ENCODE data around the gene TSC2.
"Not testable (repeated sequence)": the region's sequence is repeated elsewhere in the genome, so short reads cannot be mapped to it uniquely, and the experiment has no call there.

Gene TSC2

DNA sequence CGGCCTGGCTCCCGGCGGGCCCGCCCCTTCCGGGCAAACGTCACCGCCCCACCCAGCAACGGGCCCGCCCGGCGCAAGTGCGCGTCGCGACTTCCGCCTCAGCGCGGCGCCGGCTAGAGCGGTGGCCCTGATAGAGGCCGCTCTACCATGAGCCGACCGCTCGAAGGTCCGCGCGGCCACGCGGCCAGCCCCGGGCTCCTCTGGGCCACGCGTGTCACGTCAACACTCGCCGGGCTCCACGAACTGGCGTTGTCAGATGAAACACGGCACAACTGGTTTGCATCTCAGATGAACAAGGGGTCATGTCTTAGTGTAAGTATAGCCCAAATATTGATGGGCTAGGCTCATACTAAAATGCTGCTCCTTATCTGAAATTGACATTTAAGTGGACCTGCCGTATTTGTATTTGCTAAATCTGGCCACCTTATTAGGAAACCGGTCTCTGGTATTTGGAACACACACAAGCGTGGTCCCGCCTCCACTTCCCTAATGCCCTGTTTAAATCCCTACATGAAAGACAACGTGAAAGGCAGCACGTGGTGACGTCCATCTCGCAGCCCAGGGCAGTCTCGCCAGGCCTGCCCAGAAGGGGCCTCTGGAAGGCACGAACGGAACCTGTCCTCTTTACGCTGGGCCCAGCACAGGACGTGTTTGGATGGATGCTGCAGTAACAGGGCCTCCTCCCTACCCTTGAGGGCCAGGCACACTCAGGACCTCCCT is 37.8 kb upstream of the TSC2 start, which contains the start of gene ZNF598:
Gene ZNF598, minus strand, starts transcription at position 31 of the 720 bp plus-strand sequence.
- DNase-seq, result peak; percentile 82 to 98 (median 84)

DNA sequence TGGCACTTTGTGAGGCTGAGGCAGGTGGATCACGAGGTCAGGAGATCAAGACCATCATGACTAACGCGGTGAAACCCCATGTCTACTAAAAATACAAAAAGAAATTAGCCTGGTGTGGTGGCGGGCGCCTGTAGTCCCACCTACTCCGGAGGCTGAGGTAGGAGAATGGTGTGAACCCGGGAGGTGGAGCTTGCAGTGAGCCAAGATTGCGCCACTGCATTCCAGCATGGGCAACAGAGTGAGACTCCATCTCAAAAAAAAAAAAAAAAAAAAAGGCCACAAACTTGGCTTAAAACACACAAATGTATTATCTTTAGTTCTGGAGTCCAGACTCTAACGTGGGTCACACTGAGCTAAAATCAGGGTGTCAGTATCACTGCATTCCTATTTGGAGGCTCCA is 36.1 kb upstream of the TSC2 start:
- DNase-seq, result not testable (repeated sequence)

DNA sequence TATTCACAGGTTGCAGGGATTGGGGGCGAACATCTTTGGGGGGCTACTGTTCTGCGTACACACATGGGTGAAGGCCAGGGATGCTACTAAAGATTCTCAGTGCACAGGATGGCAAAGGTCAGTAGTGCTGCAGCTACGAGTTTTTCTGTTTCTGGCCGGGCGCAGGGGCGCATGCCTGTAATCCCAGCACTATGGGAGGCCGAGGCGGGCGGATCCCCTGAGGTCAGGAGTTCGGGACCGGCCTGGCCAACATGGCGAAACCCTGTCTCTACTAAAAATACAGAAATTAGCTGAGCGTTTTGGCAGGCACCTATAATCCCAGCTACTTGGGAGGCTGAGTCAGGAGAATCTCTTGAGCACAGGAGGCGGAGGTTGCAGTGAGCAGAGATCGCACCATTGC is 34.3 kb upstream of the TSC2 start:
- DNase-seq, result no peak

DNA sequence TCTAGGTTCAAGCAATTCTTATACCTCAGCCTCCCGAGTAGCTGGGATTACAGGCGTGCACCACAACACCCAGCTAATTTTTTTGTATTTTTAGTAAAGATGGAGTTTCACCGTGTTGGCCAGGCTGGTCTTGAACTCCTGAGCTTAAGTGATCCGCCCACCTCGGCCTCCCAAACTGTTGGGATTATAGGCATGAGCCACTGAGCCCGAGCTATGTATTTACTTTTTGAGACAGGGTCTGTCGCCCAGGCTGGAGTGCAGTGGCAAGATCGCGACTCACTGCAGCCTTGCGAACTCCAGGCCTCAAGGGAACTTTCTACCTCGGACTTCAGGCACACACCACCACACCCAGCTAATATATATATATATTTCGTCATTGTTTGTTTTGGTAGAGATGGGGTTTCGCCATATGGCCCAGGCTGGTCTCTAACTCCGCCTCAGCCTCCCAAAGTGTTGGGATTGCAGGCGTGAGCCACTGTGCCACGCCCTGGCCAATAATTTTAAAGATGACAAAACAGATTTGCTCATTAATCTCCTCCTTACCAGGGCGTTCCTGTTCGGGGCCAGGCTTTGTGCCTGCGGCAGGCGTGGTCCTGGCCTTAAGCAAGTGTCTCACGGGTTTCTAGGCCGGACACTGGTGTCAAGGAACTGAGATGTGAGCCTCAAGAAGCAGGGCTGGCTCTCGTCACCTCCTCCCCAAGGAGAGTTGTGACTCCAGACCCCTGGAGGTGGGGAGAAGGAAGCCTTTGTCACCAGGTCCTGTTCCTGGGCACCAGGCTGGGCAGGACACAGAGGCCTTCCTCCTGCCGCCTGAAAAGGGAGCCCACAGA is 32.5 kb upstream of the TSC2 start:
- no peak for DNase-seq

DNA sequence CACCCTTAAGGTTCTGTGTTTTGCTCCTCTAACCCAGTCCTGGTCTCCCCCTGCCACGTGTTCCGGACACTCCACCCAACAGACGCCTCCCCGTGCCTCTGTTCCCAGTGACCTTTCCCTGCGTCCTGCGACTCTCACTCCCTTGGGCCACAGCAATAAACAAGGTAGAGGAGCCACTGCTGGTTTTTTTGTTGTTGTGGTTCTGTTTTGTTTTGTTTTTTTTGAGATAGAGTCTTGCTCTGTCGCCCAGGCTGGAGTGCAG is 31.9 kb upstream of the TSC2 start:
- no peak for DNase-seq

DNA sequence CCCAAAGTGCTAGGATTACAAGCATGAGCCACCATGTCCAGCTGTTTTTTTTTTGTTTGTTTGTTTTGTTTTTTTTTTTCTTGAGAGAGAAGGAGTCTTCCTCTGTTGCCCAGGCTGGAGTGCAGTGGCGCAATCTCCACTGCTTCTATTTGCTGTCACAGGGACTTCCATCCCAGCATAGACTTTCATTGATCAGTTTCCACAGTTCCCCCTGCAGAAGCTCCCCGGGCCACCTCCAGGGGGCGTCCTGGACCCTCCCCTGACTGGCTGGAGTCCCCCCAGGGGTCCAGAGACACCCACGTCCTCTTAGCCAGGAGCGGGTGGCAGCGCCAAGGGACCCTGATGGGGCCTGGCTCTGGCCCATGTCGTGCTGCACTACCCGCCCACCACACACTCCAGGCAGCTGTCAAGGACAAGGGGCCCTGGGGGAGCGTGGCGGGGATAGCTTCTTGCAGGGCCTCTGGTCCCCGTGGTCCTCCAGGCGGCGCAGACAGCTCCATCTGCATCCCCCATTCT is 31.3 kb upstream of the TSC2 start:
- DNase-seq, result peak in 1 of 3 experiments; percentile 20

DNA sequence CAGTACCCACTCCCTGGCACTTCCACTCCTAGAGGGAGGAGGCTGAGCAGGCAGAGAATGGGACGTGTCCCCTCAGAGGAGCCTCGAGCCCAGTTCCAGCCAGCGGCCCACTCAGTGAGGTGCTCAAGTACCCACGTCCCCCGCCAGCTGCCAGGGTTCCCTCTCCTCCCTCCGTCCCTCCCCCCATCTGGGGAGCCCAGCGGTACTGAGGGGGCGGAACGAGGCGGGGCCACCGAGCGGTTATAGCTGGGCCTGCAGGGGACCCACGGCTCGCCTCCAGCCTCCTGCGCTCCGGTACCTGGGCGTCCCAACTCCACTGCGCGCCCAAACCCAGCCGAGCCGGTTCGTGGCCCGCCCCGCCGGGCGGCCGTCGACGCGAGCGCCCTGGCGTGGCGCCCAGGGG is 28.3 kb upstream of the TSC2 start, which contains the start of gene NPW:
Gene NPW, plus strand, starts transcription at position 268 of the 403 bp plus-strand sequence.
- DNase-seq, result peak; percentile 42 to 61 (median 53)

DNA sequence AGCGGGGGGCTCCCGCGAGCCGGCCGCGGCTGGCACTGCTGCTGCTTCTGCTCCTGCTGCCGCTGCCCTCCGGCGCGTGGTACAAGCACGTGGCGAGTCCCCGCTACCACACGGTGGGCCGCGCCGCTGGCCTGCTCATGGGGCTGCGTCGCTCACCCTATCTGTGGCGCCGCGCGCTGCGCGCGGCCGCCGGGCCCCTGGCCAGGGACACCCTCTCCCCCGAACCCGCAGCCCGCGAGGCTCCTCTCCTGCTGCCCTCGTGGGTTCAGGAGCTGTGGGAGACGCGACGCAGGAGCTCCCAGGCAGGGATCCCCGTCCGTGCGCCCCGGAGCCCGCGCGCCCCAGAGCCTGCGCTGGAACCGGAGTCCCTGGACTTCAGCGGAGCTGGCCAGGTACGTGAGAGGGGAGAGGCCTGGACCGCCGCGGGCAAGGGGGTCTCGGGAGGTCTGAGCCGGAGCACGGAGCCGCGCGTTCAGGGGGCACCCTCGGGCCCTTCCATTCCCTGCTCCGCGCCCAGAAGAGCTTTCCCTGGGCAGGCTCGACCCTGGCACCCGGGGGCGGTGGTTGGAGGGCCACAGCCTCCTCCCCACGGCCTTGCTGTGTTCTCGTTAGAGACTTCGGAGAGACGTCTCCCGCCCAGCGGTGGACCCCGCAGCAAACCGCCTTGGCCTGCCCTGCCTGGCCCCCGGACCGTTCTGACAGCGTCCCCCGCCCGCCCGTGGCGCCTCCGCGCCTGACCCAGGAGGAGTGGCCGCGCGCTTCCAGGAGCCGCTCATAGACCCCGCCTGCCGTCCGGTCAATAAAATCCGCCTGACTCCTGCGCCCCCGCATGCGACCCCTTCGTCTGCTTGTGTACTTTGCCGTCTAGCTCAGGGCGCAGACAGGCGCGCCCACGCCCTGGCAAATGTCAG is 27.6 kb upstream of the TSC2 start:
- DNase-seq, result peak in 2 of 3 experiments; percentile 49 to 53

DNA sequence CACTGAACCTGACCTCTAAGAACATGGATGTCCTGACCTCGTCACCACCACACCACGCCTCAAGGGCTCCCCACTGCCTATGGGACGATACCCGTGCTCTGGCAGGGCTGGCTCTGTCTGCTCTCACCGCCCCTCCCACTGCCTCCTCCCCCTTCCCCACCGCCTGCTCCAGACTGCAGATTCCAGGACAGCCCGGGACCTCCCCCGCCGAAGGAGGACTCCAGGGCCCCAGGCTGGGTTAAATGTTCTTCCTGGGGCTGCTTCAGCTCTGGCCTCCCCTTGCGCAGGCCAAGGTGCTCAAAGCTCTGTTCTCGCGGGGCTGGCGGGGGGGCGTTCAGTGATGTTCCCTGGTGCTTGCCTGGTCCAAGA is 25.1 kb upstream of the TSC2 start:
- no peak for DNase-seq

DNA sequence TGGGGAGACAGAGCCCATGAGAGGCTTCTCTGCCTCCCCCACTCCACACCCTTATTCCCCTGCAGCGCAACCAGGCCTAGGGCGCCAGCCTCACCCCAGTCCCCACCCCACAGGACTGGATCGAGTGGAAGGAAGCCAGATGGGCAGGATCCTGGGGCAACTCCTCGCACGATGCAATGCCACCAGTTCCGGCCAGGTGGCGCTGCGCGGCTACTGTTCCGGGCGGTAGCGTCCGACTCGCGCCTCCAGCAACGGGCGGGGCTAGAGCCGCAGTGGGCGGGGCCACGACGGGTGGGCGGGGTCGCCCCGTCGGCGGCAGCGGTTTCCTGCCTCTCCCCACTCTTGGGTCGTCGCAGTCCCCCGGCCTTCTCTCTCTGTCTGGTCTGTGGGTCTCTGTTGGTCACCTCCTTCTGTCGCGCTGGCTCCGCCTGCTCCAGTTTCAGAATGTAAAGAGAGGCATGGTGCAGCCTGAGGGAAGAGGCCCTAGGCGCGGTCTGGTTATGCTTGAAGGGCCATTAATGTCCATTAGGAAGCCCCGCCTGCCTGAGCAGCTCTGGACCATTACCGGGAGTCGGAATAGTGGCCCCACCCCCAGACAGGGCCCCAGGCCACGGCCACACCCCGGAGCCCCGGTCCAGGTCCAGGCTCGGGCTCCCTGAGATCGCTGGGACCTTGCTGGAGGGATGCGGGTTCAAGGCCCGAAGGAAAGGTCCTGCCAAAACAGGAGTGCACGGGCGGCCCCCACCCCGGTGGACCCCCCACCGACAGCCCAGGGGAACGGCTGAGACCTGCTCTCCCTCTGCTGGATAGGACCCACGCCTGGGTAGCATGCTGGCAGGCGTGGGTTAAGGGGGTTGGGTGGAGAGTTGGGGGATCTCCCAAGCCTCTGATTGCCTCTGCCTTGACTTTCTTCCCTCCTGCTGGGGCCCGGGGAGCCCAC is 24.4 kb upstream of the TSC2 start:
- peak; percentile 88 to 98 (median 90) for DNase-seq

DNA sequence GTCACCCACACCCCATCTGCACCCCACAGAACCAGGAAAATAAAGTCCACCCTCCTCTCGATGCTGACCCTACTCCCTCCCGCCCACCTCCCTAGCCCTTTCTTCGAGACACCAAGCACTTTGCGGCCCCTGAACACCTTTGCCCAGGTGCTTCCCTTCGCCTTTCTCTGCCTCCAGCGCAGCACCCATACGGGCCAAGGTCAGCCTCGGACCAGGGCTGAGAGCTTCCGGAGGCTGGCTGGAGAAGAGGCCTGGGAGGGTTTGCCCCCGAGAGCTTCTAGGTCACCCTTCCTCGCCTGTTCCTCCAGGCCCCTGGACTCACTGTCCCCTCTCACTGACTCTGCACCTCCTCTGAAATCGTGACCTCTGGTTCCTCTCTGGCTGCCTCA is 23.8 kb upstream of the TSC2 start:
- no peak for DNase-seq

DNA sequence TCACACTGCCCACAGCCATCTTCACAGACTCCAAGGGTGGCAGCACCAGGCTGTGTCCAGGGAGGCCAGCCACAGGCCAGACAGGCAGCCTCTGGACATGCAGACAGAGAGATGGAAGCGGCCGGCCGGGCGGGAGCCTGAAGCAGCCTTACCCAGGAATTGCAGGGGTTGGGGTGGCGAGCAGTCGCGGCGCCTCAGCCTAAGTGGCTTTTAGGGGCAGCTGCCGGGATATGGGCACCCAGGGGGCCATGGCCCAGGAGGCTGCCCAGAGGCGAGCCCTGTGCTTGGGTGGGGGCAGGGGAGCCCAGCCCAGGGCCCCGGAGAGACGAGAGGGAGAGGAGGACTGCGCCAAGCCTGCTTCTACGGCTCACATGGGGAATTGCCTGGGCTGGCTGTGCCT is 22.5 kb upstream of the TSC2 start:
- no peak for DNase-seq

DNA sequence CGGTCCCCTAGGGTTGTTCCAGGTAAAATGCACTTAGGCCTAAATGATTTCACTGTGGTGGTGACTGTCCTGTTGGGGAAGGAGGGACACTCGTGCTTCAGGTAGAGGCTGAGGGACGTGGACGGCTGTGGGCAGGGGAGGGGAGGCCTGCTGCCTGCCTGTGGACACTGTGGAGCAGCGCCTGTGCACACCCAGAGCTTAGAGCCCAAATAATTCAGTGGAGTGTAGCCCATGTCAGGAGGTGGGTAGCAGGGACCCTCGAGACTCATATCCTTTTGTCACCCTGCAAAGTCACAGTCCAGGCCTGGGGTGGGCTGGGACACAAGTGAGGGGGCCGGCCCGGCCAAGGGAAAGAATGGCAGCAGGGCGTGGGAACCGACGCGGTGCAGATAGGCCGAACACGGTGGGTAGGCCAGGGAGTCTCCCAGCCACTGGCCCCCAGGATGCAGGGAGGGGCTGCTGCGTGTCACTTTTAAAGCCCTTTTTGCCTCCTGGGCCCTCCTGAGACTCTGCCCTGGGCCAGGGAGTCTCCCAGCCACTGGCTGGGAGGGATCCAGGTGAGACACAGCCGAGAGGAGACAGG is 21.8 kb upstream of the TSC2 start:
- DNase-seq, result no peak

DNA sequence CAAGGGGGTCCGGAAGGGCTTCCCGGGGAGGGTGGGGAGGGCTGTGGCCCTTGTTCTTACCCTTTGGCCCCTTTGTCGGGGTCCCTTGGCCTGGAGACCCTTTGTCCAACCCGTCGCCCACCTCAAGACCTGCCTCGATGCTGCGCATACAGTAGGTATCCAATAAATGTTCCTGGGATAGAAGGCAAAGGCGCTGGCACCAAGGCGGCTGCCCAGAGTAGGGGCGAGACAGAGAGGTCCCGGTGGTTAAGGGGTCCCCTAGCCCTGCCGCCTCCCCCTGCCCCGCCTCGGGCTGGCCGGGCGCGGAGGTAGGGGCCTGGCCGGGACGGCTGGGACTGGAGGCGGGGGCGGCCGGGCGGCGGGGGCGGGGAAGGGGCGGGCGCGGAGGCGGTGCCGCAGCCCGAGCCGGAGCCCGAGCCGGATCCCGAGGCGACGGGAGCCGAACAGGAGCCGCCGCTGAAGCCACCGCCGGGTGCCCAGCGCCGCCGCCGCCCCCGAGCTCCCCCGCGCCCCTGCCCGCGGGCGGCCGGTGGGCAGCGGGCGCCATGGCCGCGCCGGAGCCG is 21.2 kb upstream of the TSC2 start, which contains the start of gene NHERF2:
Gene NHERF2, plus strand, starts transcription at position 442 of the 563 bp plus-strand sequence. Its CDS starts 104 bp downstream, at position 546.
- DNase-seq, result peak in 2 of 3 experiments; percentile 35 to 46

DNA sequence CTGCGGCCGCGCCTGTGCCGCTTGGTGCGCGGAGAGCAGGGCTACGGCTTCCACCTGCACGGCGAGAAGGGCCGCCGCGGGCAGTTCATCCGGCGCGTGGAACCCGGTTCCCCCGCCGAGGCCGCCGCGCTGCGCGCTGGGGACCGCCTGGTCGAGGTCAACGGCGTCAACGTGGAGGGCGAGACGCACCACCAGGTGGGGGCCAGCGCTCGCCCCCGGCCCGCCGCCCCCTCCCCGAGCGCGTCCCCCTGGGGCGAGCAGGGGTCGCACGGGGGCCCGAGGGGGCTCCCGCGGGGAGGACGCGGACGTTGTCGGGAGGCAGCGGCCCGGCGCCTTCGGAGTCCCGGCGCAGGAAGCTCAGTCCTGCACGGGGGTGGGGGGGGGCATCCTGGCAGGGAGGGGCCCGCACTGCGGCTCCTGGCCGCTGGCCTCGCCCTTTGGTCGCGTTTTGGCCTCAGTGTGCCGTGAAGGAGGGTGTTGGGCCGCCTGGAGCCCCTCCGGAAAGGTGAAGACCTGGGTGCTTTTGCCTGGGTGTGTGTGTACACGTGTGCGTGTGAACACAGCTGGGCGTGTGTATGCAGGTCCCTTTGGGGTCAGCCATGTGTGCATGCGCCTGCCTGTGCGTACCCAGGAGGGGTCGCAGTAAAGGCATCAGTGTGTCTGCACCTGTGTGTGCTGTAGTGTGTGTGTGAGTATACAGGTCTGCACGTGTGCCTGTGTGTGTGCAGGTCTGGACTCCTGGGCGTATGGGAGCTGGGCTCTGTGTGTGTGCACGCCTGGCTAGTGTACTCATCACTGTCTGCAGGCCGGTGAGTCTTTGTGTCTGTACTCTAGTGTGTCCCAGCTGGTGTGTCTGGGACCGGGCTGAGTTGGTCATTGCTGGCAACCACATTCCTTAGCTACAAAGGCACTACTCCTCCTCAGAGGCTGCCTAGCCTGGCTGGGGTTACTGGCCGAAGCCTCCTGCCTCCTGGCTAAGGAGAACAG is 20.5 kb upstream of the TSC2 start:
- DNase-seq, result peak; percentile 43 to 51 (median 50)

DNA sequence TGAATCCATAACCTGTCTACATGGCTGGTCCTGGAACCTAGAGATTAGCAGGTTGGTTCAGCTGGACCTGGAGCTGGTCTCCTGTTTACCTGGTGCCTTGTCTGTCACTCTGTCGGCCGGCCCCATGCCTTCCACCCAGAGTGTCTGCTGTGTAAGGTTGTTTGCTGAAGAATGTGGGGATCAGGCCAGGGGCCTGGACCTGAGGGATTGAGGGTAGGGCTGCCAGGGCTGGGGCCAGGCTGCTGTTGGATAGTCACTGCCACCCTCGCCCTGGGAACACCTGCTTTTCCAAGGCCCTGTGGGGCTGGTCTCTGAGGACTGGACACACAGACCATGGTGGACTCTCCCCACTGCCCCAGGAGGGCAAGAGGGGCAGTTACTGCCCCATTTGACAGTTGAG is 19.6 kb upstream of the TSC2 start:
- no peak for DNase-seq

DNA sequence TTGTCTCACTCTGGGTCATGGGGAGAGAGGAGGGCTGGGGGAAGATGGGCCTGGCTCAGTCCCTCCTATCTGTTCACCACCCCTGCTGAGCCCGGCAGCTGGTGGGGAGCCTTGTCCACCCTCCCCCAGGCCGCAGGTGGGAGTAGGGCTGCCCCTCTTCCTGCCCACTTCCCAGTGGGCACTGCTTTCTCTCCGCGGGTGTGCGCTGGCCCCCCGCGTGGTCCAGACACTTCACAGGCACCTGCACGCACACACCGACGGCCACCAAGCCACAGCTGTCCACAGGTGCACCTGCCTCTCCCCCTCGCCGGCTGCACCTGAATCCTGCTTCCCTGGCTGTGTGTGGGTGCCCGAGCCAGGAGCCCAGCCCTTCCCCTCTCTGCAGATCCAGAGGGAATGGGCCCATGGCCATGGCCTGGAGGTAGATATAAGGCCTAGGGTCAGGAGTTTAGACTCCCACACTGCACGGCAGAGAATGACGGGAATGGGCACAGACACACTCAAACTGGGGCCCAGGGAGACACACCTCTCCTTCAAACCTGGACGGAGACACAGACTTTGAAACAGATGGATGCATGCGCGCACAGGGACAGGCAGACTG is 19.1 kb upstream of the TSC2 start:
- DNase-seq, result peak; percentile 60 to 81 (median 72)

DNA sequence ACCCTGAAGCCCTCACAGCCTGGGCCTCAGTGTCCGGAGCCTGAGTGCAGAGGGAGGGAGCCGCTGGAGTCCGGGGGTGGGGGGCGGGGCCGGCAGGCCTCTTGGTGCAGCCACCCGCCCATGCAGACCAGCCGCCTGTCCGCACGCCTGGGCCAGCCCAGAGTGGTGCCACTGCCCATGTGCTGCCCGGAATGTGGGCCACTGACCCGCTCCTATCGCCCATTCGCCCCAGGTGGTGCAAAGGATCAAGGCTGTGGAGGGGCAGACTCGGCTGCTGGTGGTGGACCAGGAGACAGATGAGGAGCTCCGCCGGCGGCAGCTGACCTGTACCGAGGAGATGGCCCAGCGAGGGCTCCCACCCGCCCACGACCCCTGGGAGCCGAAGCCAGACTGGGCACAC is 18.4 kb upstream of the TSC2 start:
- no peak for DNase-seq

DNA sequence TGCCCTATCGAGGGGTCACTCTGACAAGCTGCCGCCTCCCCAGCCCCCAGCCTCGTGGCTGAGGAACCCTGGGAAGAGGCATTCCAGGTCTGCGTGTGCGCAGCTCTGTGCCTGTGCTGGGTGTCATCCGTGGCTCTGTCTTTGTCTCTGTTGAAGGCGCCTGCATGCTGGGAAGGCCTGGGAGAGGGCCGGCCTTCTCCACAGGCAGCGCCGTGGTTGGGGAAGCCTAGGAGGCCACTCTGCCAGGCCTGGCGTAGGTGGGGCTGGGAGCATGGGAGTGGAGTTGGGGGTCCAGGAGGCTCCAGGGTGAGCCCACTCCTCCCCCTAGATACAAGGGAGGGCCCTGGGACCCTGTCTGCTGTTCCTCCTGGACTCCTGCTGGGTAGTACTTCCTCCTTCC is 17.7 kb upstream of the TSC2 start:
- no peak for DNase-seq

All from NCI-H1417 (cell line).